Measurements from ENCODE around the gene FFAR4.
"Not testable (repeated sequence)": the region's sequence is repeated elsewhere in the genome, so short reads cannot be mapped to it uniquely, and the experiment has no call there.

FFAR4 gene

GRCh38 chr10:93566435-93567276, at the start of gene FFAR4:
Gene FFAR4, plus strand, starts transcription at chr10:93566665. Its CDS starts 56 bp downstream, at chr10:93566721.
- TF ChIP-seq POLR2A (IDR thresholded peaks at IDR 0.05; ENCODE audit: low read depth, low read length) = no peak
- DNase-seq (ENCODE audit: insufficient read length, low spot score) = no peak
- FAIRE-seq = no peak

GRCh38 chr10:93518531-93518930, 47.9 kb upstream of the FFAR4 start:
- no peak for DNase-seq (ENCODE audit: insufficient read length, low spot score)
- no peak for TF ChIP-seq POLR2A (IDR thresholded peaks at IDR 0.05; ENCODE audit: low read depth, low read length)
- FAIRE-seq = peak; percentile 6

GRCh38 chr10:93535293-93535692, 31.2 kb upstream of the FFAR4 start:
- DNase-seq (ENCODE audit: insufficient read length, low spot score) = no peak
- FAIRE-seq = no peak
- no peak for TF ChIP-seq POLR2A (IDR thresholded peaks at IDR 0.05; ENCODE audit: low read depth, low read length)

GRCh38 chr10:93540871-93541270, 25.6 kb upstream of the FFAR4 start:
- DNase-seq (ENCODE audit: insufficient read length, low spot score); FAIRE-seq: not testable (repeated sequence)

- DNase-seq (ENCODE audit: insufficient read length, low spot score) (peak; percentile 58), FAIRE-seq (no peak)
- no peak for TF ChIP-seq POLR2A (IDR thresholded peaks at IDR 0.05; ENCODE audit: low read depth, low read length)
Observed at GRCh38 chr10:93541402-93542357, 24.8 kb upstream of the FFAR4 start.

GRCh38 chr10:93542358-93542791, 24.1 kb upstream of the FFAR4 start:
- FAIRE-seq = peak; percentile 80
- peak; percentile 51 for DNase-seq (ENCODE audit: insufficient read length, low spot score)
- no peak for TF ChIP-seq POLR2A (IDR thresholded peaks at IDR 0.05; ENCODE audit: low read depth, low read length)

- FAIRE-seq; DNase-seq (ENCODE audit: insufficient read length, low spot score): not testable (repeated sequence)
Observed at GRCh38 chr10:93546995-93547394, 19.5 kb upstream of the FFAR4 start.

- no peak for FAIRE-seq
- no peak for TF ChIP-seq POLR2A (IDR thresholded peaks at IDR 0.05; ENCODE audit: low read depth, low read length)
- DNase-seq (ENCODE audit: insufficient read length, low spot score) = no peak
Observed at GRCh38 chr10:93547522-93547921, 18.9 kb upstream of the FFAR4 start.

- DNase-seq (ENCODE audit: insufficient read length, low spot score) = no peak
Observed at GRCh38 chr10:93548376-93549071, 17.9 kb upstream of the FFAR4 start.

GRCh38 chr10:93550606-93551005, 15.9 kb upstream of the FFAR4 start:
- no peak for DNase-seq (ENCODE audit: insufficient read length, low spot score)
- no peak for TF ChIP-seq POLR2A (IDR thresholded peaks at IDR 0.05; ENCODE audit: low read depth, low read length)
- no peak for FAIRE-seq

More at GRCh38 chr10:93548376-93549071, 17.9 kb upstream of the FFAR4 start:
- TF ChIP-seq POLR2A (IDR thresholded peaks at IDR 0.05; ENCODE audit: low read depth, low read length) = no peak
- FAIRE-seq = no peak

- no peak for TF ChIP-seq POLR2A (IDR thresholded peaks at IDR 0.05; ENCODE audit: low read depth, low read length)
- DNase-seq (ENCODE audit: insufficient read length, low spot score) (no peak), FAIRE-seq (no peak)
Observed at GRCh38 chr10:93552780-93553179, 13.7 kb upstream of the FFAR4 start.

- DNase-seq (ENCODE audit: insufficient read length, low spot score) = no peak
- FAIRE-seq = no peak
- no peak for TF ChIP-seq POLR2A (IDR thresholded peaks at IDR 0.05; ENCODE audit: low read depth, low read length)
Observed at GRCh38 chr10:93553482-93554315, 12.8 kb upstream of the FFAR4 start.

GRCh38 chr10:93554316-93554663, 12.2 kb upstream of the FFAR4 start:
- no peak for DNase-seq (ENCODE audit: insufficient read length, low spot score)
- no peak for FAIRE-seq
- no peak for TF ChIP-seq POLR2A (IDR thresholded peaks at IDR 0.05; ENCODE audit: low read depth, low read length)

Measured in H54 (cell line).